ENCODE measurements around the gene APBA1.

- TF ChIP-seq CTCF (IDR thresholded peaks at IDR 0.05) (no peak), POLR2A (IDR thresholded peaks at IDR 0.05) (no peak)
These were observed 66.8 kb downstream of the APBA1 start for GRCh38 chr9:69605406-69605805.
